HG03439 (cell line): ENCODE results near the gene FLRT2.

ENCODE experiments used
- ATAC-seq: cut with Tn5 transposase; IDR thresholded peaks from one replicate; pipeline ENCODE4 v1.9.1; 2021; ENCODE audit warnings: mild to moderate bottlenecking, moderate library complexity; ENCODE audit not compliant: unreplicated experiment

Gene FLRT2

DNA sequence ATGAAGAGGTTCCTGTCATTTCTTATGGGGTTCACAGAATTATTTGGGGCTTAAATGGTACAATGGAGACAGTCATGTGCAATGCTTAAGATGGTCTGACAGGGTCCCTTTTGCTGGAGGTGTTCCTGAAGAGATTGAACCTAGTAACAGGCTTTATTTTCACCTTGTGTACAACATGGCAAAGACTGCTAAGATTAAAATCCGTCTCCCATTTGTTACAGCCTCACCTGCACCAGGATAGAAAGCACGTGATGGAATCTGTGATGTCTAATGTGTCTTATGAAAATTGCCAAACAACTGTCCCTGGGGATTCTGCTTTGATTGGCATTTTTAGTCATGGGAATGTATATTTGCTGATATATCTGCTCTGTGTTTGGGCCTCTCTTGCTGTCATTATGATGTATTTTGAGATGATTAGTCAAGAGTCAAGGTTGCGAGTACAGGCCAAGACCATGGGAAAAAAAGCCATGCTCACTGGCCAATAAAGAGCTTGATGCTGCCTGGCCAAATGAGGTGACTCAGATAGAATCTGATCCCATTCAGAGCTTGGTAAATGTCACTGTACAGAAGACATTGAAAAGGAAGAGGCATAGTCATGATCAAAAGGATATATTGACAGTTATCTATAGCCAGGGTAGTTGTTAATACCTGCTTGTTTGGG, 96.1 kb downstream of the FLRT2 start:
- no peak for ATAC-seq

DNA sequence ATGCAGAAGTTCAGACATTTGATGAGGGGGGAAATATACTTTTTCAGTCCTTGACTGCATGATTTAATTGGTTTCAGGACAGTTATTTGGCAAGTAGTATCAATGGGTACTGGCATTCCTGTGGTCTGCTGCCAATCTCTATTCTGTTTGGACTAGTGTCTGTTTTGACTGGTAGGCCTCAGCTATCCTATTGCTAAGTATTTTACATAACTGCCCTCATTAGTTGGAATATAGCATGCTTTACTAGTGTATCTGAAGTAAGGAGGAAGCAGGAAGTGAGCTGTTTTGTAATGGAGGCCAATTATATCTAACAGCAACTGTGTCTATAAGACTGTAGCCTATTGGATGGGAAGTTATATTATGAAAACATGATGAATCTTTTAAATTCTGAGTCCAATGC, 104.3 kb downstream of the FLRT2 start:
- ATAC-seq: no peak

DNA sequence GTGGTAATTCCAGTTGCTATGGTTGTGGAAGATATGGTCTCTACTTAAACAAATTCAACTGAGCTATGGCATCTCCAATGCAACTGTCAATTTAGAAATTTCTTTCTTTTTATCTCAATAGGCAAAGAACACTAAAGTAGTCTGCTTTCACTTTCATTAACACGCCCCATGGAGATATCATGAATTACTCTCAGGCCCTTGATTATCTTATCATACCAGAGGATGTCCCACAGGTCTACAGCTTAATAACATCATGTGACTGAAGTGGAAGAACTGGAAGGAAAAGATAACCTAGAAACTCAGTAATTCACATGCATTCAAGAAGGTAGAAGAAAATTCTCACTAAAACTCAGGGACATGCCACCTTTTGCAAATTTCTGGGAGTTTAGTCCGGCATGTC, 114.3 kb downstream of the FLRT2 start:
- ATAC-seq: no peak

DNA sequence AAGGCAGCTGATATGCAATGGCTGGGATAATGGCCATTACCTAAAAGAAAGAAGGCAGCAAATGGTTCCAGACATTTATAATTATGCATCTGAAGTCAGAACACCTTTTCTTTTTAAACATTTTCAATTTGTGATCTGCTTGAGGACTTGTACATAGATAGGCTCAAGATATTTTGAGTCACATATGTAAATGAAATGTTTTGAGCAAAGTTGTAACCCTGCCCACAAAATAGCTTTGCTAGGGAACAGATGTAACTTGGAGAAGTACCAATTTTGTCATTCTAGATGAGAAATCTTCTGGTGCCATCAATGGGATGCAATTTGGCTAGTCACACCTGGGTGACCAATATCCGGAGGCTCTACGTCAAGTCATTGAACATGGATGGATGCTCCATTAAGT, 123.1 kb downstream of the FLRT2 start:
- ATAC-seq: no peak

DNA sequence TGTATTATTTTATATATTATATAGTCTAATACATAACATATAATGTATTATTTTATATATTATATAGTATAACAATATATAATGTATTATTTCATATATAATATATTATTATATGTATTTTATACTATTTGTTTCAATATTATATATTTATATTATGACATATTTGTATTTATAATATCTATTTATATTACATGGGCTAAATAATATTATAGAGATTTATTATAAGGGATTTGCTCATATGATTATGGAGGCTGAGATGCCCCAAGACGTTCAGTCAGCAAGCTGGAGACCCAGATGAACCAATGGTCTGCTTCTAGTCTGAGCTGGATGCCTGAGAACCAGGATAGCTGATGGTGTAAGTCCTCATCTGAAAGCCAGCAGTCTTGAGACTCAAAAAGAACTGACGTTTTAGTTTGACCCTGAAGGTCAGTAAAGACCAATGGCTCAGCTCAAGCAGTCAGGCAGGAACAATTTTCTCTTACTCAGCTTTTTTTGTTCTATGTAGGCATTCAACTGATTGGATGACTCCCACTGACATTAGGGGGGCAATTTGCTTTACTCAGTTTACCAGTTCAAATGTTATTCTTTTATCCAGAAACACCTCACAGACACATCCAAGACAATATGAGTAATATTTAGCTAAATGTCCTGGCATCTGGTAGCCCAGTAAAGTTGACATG, 130.4 kb downstream of the FLRT2 start:
- no peak for ATAC-seq

DNA sequence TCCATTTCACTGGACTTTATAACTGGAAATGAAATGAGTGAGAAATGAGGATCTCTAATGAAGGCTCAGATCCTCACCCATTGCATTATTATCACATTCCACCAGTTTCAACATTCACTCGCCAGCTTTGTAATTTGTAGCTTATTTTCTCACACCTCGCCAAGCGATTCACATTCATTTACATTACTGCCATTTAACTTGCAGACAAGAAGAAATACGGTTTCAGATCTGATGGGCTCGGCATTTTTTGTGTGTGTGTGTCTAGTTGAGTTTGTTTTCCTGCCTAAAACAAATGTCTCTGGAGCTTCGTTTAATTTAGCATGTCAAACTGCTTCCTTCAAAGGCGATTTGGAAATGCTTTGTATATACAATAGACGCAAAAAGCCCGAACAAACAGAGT, 132.2 kb downstream of the FLRT2 start:
- ATAC-seq: no peak

DNA sequence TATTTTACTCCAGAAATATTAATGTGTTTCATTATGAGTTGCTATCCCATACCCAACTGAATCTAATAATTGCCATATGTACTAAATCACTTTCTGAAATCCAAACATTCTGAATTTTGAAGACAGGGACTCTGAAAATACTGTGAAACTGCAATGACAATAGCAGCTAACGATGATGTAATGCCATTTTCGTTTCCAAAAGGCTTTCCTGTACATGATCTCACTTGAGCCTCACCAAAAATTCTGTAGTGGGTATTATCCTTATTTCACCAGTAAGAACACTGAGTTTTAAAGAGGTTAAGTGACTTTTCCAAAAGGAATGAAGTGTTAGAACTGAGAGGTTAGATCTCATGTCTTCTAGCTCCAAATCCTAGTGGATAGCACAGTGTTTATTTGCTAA, 133.3 kb downstream of the FLRT2 start:
- no peak for ATAC-seq

DNA sequence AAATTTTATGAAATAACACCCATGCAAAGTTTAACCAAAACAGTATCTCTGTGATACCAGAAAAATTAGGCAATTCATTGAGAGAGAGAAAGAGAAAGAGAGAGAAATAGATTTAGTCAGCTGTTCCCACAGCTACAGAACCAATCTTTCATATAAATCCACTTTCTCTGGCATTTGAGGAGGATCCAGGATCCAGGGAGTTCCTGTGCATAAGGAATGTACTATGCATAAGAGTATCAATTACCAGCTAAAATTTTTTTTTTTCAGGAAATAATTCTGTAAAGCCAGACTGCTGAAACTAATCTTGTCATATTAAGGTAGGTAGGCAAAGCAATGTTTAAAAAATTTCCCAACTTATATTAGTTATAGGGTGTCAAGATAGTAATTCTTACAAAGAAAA, 133.7 kb downstream of the FLRT2 start:
- ATAC-seq: no peak

DNA sequence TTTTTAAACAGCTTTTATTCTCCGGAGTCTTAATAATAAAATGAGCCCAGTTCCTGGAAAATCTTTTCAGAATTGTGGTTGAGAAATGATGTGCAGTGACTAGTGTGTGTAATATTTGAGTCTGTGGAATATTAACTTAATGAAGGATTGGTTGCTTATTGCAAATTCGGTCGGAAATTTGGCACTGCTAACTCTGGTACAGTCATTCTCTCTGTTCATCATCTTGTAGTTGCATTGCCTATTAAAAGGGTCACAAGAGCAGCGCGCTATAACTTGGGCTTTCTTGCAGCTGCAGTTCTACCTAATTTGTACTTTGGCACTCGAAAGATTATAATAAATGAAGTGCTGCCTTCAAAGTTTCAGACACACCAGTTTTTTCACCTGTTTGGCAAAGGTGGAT, 146.0 kb downstream of the FLRT2 start:
- no peak for ATAC-seq

DNA sequence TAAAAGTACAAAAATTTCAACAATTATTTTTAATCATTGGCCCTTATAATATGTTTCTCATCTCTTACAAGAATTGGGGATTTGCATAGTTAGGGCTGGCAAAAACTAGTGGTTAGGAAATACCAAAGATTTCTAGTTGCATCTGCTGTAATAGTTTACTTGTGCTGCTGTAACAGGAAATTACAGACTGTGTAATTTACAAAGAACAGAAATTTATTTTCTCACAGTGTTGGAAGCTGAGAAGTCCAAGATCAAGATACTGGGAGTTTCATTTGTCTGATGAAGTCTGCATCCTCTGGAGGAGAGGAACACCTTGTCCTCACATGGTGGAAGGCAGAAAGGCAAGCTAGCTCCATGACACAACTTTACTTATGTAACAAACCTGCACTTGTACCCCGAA, 157.0 kb downstream of the FLRT2 start:
- ATAC-seq: no peak

DNA sequence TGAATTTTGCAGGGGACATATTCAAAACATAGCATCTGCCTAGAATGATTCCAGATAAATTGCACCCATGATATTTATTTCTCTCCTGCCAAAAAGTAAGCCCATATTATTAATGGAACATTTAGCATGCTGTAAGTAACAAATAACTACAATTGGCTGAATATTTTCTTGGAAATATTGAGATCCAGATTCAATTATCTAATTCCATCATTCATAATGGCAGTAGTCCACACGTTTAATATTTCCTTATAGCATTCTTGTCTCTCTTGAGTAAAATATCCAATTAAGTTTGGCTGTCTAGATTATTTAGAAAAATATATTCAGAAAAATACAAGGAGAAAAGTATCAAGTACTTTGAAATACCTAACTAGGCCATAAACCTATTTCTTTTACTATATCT, 157.5 kb downstream of the FLRT2 start:
- no peak for ATAC-seq

DNA sequence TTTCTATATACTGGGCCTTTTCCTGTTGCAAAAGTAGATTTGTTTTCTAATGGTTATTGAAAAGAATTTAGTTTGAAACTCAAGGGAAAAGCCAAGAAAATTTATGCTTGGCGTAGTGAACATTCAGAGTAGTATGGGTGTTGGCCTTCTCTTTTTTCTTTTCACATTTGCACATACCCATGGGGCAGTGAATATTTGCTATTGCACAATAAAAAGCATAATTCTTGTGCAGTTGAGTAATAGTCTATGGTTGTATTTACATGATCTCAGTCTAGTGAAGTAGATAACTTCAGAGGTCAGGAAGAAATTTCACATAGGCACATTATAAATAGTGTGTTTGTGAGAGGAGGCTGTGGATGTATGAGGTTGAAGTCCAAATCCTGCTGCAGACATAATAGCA, 158.1 kb downstream of the FLRT2 start:
- no peak for ATAC-seq

DNA sequence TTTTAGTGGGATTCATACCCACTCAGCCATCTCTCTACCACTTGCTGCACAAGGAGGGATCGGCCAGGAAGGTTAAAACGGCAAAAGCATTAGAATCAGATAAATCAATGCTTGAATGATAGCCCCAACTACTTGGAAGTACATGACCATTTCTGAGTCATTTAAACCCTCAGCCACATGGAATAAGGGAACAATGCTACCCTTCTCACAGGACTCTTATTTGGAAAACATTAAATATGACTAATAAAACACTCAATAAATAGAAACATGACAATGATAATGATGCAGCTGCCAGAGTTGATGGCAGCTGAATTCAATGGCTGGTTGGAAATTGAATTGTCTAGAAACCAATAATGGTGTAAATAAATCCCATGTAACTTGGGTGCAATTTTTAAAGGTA, 165.4 kb downstream of the FLRT2 start:
- no peak for ATAC-seq

DNA sequence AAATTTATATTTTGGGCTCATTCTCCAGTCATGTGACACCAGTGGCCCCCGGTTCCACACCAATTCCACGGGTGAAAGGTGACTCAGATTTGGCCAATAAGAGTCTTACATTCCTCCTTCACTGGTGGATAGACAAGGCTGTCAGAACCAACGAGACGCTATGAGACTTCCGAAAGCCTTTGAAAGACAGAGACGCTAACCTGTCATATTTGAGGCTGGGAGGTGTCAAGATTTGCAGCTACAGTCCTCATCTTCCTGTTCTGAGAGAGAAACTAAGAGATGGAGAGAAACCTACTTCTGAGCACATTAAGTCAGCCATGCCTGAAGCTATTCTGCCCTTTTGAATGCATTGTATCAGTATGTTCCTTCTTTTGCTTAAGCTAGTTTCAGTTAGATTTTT, 171.2 kb downstream of the FLRT2 start:
- no peak for ATAC-seq

DNA sequence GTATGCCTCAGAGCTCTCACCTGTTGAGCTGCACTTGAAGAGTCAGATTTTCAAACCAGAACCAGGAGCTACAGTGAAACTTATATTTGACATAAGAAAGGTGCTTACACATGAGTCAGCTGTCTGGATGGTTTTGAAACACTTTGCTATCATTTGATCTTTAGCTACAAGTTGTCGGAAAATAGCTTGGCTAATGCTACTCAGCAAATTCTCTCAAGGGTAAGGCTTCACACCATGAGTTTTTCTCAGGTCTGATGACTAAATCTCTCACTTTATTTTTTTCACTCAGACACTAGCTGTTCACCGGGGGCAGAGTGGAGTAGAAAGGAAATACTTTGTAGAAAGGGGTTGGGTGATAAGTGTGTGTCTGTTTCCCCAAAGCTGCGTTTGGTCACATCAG, 171.8 kb downstream of the FLRT2 start:
- no peak for ATAC-seq

DNA sequence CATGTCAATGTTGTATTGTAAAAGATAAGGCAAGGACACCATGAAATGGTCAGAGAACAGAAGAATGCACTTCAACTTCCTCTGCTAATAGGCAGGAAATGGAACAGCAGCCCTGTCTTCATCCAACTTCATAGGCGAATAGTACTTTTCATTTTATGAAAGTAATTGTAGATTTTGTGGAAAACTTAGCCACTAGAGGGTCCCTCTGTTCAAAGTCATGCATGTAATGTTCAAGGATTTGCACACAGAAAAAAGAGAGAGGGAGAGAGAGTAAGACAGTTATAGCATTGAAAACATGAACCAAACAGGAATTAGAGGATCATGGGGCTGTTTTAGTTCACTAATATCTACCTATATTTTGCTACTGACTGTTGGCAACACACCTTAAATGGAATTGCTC, 172.2 kb downstream of the FLRT2 start:
- ATAC-seq: no peak

DNA sequence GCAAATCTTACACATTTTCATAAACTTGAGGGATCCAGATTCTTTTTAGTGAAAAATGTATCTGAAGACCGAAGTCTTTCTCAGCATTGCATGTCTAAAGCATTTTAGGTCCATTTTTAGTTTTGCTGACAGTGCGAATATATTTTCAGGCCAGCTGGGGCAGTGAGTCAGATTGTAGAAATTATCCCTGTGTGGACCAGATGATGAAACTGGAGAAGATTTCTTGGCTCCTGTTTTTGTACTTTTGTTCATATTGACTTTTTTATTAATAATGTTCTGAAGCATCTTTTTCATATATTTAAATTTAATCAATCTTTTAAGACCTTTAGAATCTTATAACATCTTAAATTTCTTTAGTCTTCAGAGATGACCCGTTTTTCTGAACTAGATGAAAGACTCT, 173.1 kb downstream of the FLRT2 start:
- no peak for ATAC-seq
